Measurements from ENCODE around the gene RET.

Gene RET

GRCh38 chr10:43070121-43071085, 6.5 kb upstream of the RET start:
- H3K79me2 ChIP-seq (ENCODE audit: insufficient read depth, low read length) = no peaks in the 10 kb centered on the region
- ATAC-seq (ENCODE audit: insufficient read depth, low read depth) (no peak; the same call in 2 of the 3 replicates), DNase-seq (no peak)
- H2AFZ ChIP-seq (ENCODE audit: low read depth, low read length) = no peak overlapping the region
- no peaks in the 10 kb centered on the region for H3K4me1 ChIP-seq (ENCODE audit: insufficient read depth, low read length)
- H3K27ac ChIP-seq (ENCODE audit: low read length) = no peak overlapping the region
- H3K4me2 ChIP-seq (ENCODE audit: insufficient read depth, low read length) = no peak overlapping the region
- H3K9ac ChIP-seq (ENCODE audit: low read depth, low read length) = no peak overlapping the region
- TF ChIP-seq EZH2 (IDR thresholded peaks at IDR 0.05; ENCODE audit: borderline replicate concordance, low read depth, low read length, severe bottlenecking) (no peak), CTCF (IDR thresholded peaks at IDR 0.05; ENCODE audit: borderline replicate concordance, extremely low read depth, low read length, poor library complexity, severe bottlenecking) (no peak)
- no peak overlapping the region for H3K4me3 ChIP-seq (ENCODE audit: low read depth in 1 of 2, low read length in 2 of 2)
- H3K27me3 ChIP-seq (ENCODE audit: insufficient read depth, low read length, poor library complexity) = no peaks in the 10 kb centered on the region
- H3K9me3 ChIP-seq (ENCODE audit: insufficient read depth, low read length, severe bottlenecking) = no peaks in the 10 kb centered on the region
- H4K20me1 ChIP-seq (ENCODE audit: insufficient read depth, low read length) = no peaks in the 10 kb centered on the region
- H3K36me3 ChIP-seq (ENCODE audit: insufficient read depth, low read length) = no peaks in the 10 kb centered on the region

- H3K36me3 ChIP-seq (ENCODE audit: insufficient read depth, low read length) = no peaks in the 10 kb centered on the region
- H3K4me2 ChIP-seq (ENCODE audit: insufficient read depth, low read length) = no peak overlapping the region
- TF ChIP-seq EZH2 (IDR thresholded peaks at IDR 0.05; ENCODE audit: borderline replicate concordance, low read depth, low read length, severe bottlenecking) = no peak
- no peak for TF ChIP-seq CTCF (IDR thresholded peaks at IDR 0.05; ENCODE audit: borderline replicate concordance, extremely low read depth, low read length, poor library complexity, severe bottlenecking)
- no peaks in the 10 kb centered on the region for H3K27me3 ChIP-seq (ENCODE audit: insufficient read depth, low read length, poor library complexity)
- H3K27ac ChIP-seq (ENCODE audit: low read length) = no peak overlapping the region
- H4K20me1 ChIP-seq (ENCODE audit: insufficient read depth, low read length) = no peaks in the 10 kb centered on the region
- no peak overlapping the region for H3K9ac ChIP-seq (ENCODE audit: low read depth, low read length)
- H2AFZ ChIP-seq (ENCODE audit: low read depth, low read length) = no peak overlapping the region
- no peaks in the 10 kb centered on the region for H3K4me1 ChIP-seq (ENCODE audit: insufficient read depth, low read length)
- ATAC-seq (ENCODE audit: insufficient read depth, low read depth) (no peak), DNase-seq (no peak)
- H3K4me3 ChIP-seq (ENCODE audit: low read depth in 1 of 2, low read length in 2 of 2) = no peak overlapping the region
- no peaks in the 10 kb centered on the region for H3K79me2 ChIP-seq (ENCODE audit: insufficient read depth, low read length)
- H3K9me3 ChIP-seq (ENCODE audit: insufficient read depth, low read length, severe bottlenecking) = no peaks in the 10 kb centered on the region
Measured at GRCh38 chr10:43071865-43072650, 4.8 kb upstream of the RET start.

- Histone ChIP-seq H3K27ac (ENCODE audit: low read length) (no peak overlapping the region), H3K9ac (ENCODE audit: low read depth, low read length) (no peak overlapping the region), H3K4me3 (ENCODE audit: low read depth in 1 of 2, low read length in 2 of 2) (no peak overlapping the region), H3K36me3 (ENCODE audit: insufficient read depth, low read length) (no peaks in the 10 kb centered on the region), H3K4me2 (ENCODE audit: insufficient read depth, low read length) (no peak overlapping the region), H3K79me2 (ENCODE audit: insufficient read depth, low read length) (no peaks in the 10 kb centered on the region), H3K27me3 (ENCODE audit: insufficient read depth, low read length, poor library complexity) (no peaks in the 10 kb centered on the region), H4K20me1 (ENCODE audit: insufficient read depth, low read length) (no peaks in the 10 kb centered on the region), H3K4me1 (ENCODE audit: insufficient read depth, low read length) (no peaks in the 10 kb centered on the region), H2AFZ (ENCODE audit: low read depth, low read length) (no peak overlapping the region), H3K9me3 (ENCODE audit: insufficient read depth, low read length, severe bottlenecking) (no peaks in the 10 kb centered on the region)
- DNase-seq = no peak
- no peak for TF ChIP-seq EZH2 (IDR thresholded peaks at IDR 0.05; ENCODE audit: borderline replicate concordance, low read depth, low read length, severe bottlenecking)
- no peak for TF ChIP-seq CTCF (IDR thresholded peaks at IDR 0.05; ENCODE audit: borderline replicate concordance, extremely low read depth, low read length, poor library complexity, severe bottlenecking)
- no peak for ATAC-seq (ENCODE audit: insufficient read depth, low read depth)
Measured at GRCh38 chr10:43073191-43073590, 3.7 kb upstream of the RET start.

All from DND-41 (cell line).